ENCODE results near the gene CAPZB. TPM values are rescaled to one million over a fixed set of nuclear protein-coding genes. Genes with fewer than 3 reads are reported as not detected.
A peak's percentile ranks its signal among the peaks of the same experiment; 100 is the strongest.

The CAPZB gene
- 180 and 216 TPM in 2 replicates for total RNA-seq (2012; rRNA removed)
- 271 and 304 TPM in 2 replicates for polyA plus RNA-seq (2012; rRNA removed)
- 189 and 234 TPM in 2 replicates for polyA plus RNA-seq (2012; cell fraction: cytosol; rRNA removed)
- 74.4 and 139 TPM in 2 replicates for polyA plus RNA-seq (2012; cell fraction: nucleus; rRNA removed; ENCODE audit: low replicate concordance)
- percentile 97 among the genes with signal in this experiment for Bru-seq, nascent RNA
- BruChase-seq, experiment 1, labeled RNA remaining after a 6-hour chase = percentile 94 among the genes with signal in this experiment
- percentile 90 among the genes with signal in this experiment for BruChase-seq, experiment 2, labeled RNA remaining after a 2-hour chase
- long read RNA-seq, transcript CAPZB-208 (5 exons, 660 nt) = minor isoform, 6 of 244 reads
- long read RNA-seq, transcript CAPZB-204 (8 exons, 1,568 nt) = minor isoform, 9 of 244 reads
- long read RNA-seq, transcript CAPZB-201 (9 exons, 858 nt) = major isoform, 179 of 244 reads
- long read RNA-seq, partial matches to known transcripts = 12 of 244 reads
- long read RNA-seq, other reads (novel, unspliced or antisense) = 35 of 244 reads

GRCh38 chr1:19485362-19486187, at the start of gene CAPZB:
Gene CAPZB, minus strand, starts transcription at chr1:19485539. Its CDS starts 101 bp downstream, at chr1:19485438.
- CTCF ChIA-PET = interaction anchor here (1.1 to 1.6 kb wide), 2 partner anchors 87 to 168 kb away, joined by 3 to 4 read pairs; no protein-coding TSS in a partner anchor

More at GRCh38 chr1:19485362-19486187, at the start of gene CAPZB:
- Histone ChIP-seq H3K14ac (replicated peaks; ENCODE audit: low read depth, low read length) (peak within 1 kb of the TSS; percentile 99), H2AK5ac (ENCODE audit: low read depth, low read length) (peak within 1 kb of the TSS; percentile 87), H3K18ac (ENCODE audit: low read depth, low read length) (peak within 1 kb of the TSS; percentile 95), H2BK15ac (ENCODE audit: low read depth, low read length) (peak within 1 kb of the TSS; percentile 56; the same call in 1 of the 3 replicates), H3K4me3 (ENCODE audit: insufficient read depth, low read depth, low read length) (peak within 1 kb of the TSS; percentile 99), H4K20me1 (ENCODE audit: insufficient read depth, low read length) (peaks cover 45% of the 10 kb centered on the region), H3K23ac (ENCODE audit: low read depth, low read length) (peak within 1 kb of the TSS; percentile 93), H3K4me2 (ENCODE audit: low read depth, low read length) (peak within 1 kb of the TSS; percentile 93), H3K36me3 (ENCODE audit: control insufficient read depth, insufficient read depth, low read length) (peaks cover 15% of the 10 kb centered on the region), H3K27me3 (ENCODE audit: control insufficient read depth, insufficient read depth, low read length) (no peaks in the 10 kb centered on the region), H2BK5ac (ENCODE audit: low read depth, low read length, poor library complexity, severe bottlenecking) (peak within 1 kb of the TSS; percentile 90), H4K5ac (ENCODE audit: low read depth, low read length) (peak within 1 kb of the TSS; percentile 98), H3K9ac (ENCODE audit: low read depth, low read length) (peak within 1 kb of the TSS; percentile 97), H3K9me3 (ENCODE audit: control insufficient read depth, insufficient read depth, low read length) (no peaks in the 10 kb centered on the region), H3K4ac (ENCODE audit: low read depth, low read length) (peak within 1 kb of the TSS; percentile 98), H4K8ac (ENCODE audit: low read depth in 2 of 2, low read length in 2 of 2) (peak within 1 kb of the TSS; percentile 96 to 98), H3K79me1 (ENCODE audit: low read depth in 1 of 2, low read length in 2 of 2) (peaks cover 7 to 56% of the 10 kb centered on the region in 2 experiments), H2AFZ (replicated peaks; ENCODE audit: low read length, poor library complexity) (peak within 1 kb of the TSS; percentile 94), H3K4me1 (ENCODE audit: control insufficient read depth, insufficient read depth, low read length) (peaks cover 25% of the 10 kb centered on the region), H3K9me1 (ENCODE audit: insufficient read depth, low read length) (peaks cover 34% of the 10 kb centered on the region), H3K27ac (ENCODE audit: insufficient read depth, low read length) (peak within 1 kb of the TSS; percentile 99), H2AK9ac (replicated peaks; ENCODE audit: low read depth, low read length, poor library complexity) (peak within 1 kb of the TSS; percentile 99), H2BK20ac (ENCODE audit: low read depth, low read length) (no peak within 1 kb of the TSS), H4K91ac (ENCODE audit: insufficient read depth, low read depth, low read length) (peak within 1 kb of the TSS; percentile 96), H3K56ac (ENCODE audit: extremely low read depth, insufficient read depth, low read length) (peak within 1 kb of the TSS; percentile 89), H2BK120ac (ENCODE audit: low read depth, low read length) (peak within 1 kb of the TSS; percentile 71)
- TF ChIP-seq RAD21 (IDR thresholded peaks at IDR 0.05; ENCODE audit: low read length) (peak; percentile 26; the same call in 1 of the 2 replicates), MXI1 (IDR thresholded peaks at IDR 0.05; ENCODE audit: borderline replicate concordance, low read depth, low read length) (peak; percentile 78; the same call in 1 of the 2 replicates), FOS (IDR thresholded peaks at IDR 0.05; ENCODE audit: low read depth, low read length) (no peak), POLR2A (IDR thresholded peaks at IDR 0.05; ENCODE audit: low read depth, low read length) (peak; percentile 78), CEBPB (IDR thresholded peaks at IDR 0.05; ENCODE audit: low read depth, low read length) (no peak), MAZ (IDR thresholded peaks at IDR 0.05; ENCODE audit: borderline replicate concordance, low read depth, low read length) (peak; percentile 58; the same call in 1 of the 2 replicates)
- peak; percentile 81 for DNase-seq
- in situ Hi-C loops (cut with MboI; ENCODE audit: low sequenced_read_pairs) = loop anchor here (10.0 kb wide), 1 partner anchor 159 kb away; the partner anchor contains the start of gene NBL1
- peak; percentile 95 for ATAC-seq (ENCODE audit: low read depth)
- POLR2A ChIA-PET (ENCODE audit: unreplicated experiment) = interaction anchor here (0.5 to 0.7 kb wide), 7 partner anchors 9 to 228 kb away, joined by 3 to 14 read pairs (median 4); no protein-coding TSS in a partner anchor
- WGBS, 2 experiments (ENCODE audit: extremely low coverage in 2 of 2, insufficient read length in 1 of 2) = 2% methylated on average over 40 of the region's 106 CpGs; no CpG with 5 or more reads in 1 of the 2 experiments
- BruUV-seq (replicated peaks) = no TSS peak
- intact Hi-C loops (cut with micrococcal nuclease) = loop anchor here (1.0 to 2.0 kb wide), 4 partner anchors 87 to 159 kb away; partner anchors contain the start of gene NBL1
- dilution Hi-C loops (cut with HindIII; ENCODE audit: low sequenced_read_pairs, unreplicated experiment) = no loop called here
